T-helper 2 cell (primary cell): Measurements from ENCODE around the gene IDI2.
A peak's percentile ranks its signal among the peaks of the same experiment; 100 is the strongest.

Source experiments
- DNase-seq, 5 experiments: peaks; one replicate each; pipeline versions ENCODE4 v3.0.0 to v3.0.0-alpha.2; 2012 to 2022

IDI2 gene

GRCh38 chr10:978826-979421 is 46.7 kb downstream of the IDI2 start:
- DNase-seq = peak in 1 of 5 experiments; percentile 17

- DNase-seq = no peak
Measured at GRCh38 chr10:976316-976715, 49.3 kb downstream of the IDI2 start.

GRCh38 chr10:974785-975074 is 50.9 kb downstream of the IDI2 start:
- DNase-seq = no peak

GRCh38 chr10:974038-974784 is 51.4 kb downstream of the IDI2 start:
- no peak for DNase-seq

GRCh38 chr10:972763-973162 is 52.9 kb downstream of the IDI2 start:
- no peak for DNase-seq

GRCh38 chr10:971613-972012 is 54.0 kb downstream of the IDI2 start:
- DNase-seq = no peak

- no peak for DNase-seq
Measured at GRCh38 chr10:971150-971542, 54.5 kb downstream of the IDI2 start.

- no peak for DNase-seq
Measured at GRCh38 chr10:970311-971149, 55.1 kb downstream of the IDI2 start.

GRCh38 chr10:969473-970150 is 56.0 kb downstream of the IDI2 start:
- no peak for DNase-seq
